Measurements from ENCODE around the gene MACROD1. TPM values are rescaled to one million over a fixed set of nuclear protein-coding genes. Genes with fewer than 3 reads are reported as not detected.

Gene MACROD1
- total RNA-seq, 1 experiment from 2014 or later = 36.9 TPM

DNA sequence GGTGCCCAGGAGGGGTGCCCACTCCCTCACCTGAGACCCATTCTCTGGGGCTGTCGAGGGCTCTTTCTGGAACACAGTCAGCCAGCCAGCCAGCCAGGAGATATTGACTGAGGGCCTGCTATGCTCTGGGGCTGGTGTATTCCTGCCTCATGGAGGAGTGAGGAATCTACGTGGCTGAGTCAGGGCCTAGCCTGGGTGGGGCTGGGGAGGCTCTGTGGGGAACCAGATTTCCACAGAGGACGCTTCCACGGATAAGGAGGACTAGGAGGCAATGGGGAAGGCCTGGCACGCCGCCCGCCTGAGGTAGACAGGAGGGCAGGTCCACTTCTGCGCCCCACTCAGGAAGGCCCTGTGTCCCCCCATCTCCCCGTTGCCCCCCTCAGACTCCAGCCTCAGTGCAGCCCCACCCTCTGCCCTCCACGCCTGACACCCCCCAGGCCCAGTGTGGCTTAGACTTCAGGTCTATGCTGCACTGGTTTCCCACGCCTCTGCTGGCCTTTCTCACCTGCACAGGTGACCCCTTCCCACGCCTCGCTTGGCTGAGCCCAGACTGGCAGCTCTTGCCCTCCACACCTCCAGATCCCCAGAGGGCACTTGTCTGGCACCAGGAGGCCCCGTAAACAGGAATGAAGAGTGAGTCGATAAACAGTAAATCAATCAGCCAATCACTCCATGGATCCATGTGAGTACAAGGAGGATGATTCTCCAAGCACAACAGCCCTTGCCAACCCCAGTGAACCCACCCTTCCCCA lies 37.5 kb downstream of the MACROD1 start:
- no peaks in the 10 kb centered on the region for H3K36me3 Mint-ChIP-seq
- peaks cover 54% of the 10 kb centered on the region for H3K4me1 Mint-ChIP-seq
- TF ChIP-seq, protein P1, sequence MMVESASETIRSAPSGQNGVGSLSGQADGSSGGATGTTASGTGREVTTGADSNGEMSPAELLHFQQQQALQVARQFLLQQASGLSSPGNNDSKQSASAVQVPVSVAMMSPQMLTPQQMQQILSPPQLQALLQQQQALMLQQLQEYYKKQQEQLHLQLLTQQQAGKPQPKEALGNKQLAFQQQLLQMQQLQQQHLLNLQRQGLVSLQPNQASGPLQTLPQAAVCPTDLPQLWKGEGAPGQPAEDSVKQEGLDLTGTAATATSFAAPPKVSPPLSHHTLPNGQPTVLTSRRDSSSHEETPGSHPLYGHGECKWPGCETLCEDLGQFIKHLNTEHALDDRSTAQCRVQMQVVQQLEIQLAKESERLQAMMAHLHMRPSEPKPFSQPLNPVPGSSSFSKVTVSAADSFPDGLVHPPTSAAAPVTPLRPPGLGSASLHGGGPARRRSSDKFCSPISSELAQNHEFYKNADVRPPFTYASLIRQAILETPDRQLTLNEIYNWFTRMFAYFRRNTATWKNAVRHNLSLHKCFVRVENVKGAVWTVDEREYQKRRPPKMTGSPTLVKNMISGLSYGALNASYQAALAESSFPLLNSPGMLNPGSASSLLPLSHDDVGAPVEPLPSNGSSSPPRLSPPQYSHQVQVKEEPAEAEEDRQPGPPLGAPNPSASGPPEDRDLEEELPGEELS (CRISPR knock-in tag; IDR thresholded peaks at IDR 0.05) = no peak
- TF ChIP-seq SOX15 (CRISPR knock-in tag; IDR thresholded peaks at IDR 0.05) (no peak), SMAD4 (CRISPR knock-in tag; IDR thresholded peaks at IDR 0.05) (no peak), PREB (CRISPR knock-in tag; IDR thresholded peaks at IDR 0.05; ENCODE audit: borderline replicate concordance) (no peak), TEAD4 (CRISPR knock-in tag; IDR thresholded peaks at IDR 0.05) (no peak), ATF3 (CRISPR knock-in tag; conservative IDR thresholded peaks at IDR 0.05) (no peak), KAT7 (CRISPR knock-in tag; IDR thresholded peaks at IDR 0.05; ENCODE audit: borderline replicate concordance) (no peak), FOXP1 (CRISPR knock-in tag; IDR thresholded peaks at IDR 0.05; ENCODE audit: borderline replicate concordance) (no peak), ELF4 (CRISPR knock-in tag; IDR thresholded peaks at IDR 0.05; ENCODE audit: low read depth) (no peak), MLX (CRISPR knock-in tag; IDR thresholded peaks at IDR 0.05) (no peak), ZNF121 (CRISPR knock-in tag; IDR thresholded peaks at IDR 0.05) (no peak)
- TF ChIP-seq, protein P2, sequence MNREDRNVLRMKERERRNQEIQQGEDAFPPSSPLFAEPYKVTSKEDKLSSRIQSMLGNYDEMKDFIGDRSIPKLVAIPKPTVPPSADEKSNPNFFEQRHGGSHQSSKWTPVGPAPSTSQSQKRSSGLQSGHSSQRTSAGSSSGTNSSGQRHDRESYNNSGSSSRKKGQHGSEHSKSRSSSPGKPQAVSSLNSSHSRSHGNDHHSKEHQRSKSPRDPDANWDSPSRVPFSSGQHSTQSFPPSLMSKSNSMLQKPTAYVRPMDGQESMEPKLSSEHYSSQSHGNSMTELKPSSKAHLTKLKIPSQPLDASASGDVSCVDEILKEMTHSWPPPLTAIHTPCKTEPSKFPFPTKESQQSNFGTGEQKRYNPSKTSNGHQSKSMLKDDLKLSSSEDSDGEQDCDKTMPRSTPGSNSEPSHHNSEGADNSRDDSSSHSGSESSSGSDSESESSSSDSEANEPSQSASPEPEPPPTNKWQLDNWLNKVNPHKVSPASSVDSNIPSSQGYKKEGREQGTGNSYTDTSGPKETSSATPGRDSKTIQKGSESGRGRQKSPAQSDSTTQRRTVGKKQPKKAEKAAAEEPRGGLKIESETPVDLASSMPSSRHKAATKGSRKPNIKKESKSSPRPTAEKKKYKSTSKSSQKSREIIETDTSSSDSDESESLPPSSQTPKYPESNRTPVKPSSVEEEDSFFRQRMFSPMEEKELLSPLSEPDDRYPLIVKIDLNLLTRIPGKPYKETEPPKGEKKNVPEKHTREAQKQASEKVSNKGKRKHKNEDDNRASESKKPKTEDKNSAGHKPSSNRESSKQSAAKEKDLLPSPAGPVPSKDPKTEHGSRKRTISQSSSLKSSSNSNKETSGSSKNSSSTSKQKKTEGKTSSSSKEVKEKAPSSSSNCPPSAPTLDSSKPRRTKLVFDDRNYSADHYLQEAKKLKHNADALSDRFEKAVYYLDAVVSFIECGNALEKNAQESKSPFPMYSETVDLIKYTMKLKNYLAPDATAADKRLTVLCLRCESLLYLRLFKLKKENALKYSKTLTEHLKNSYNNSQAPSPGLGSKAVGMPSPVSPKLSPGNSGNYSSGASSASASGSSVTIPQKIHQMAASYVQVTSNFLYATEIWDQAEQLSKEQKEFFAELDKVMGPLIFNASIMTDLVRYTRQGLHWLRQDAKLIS (CRISPR knock-in tag; IDR thresholded peaks at IDR 0.05; ENCODE audit: borderline replicate concordance) = no peak
- TF ChIP-seq, protein P3, sequence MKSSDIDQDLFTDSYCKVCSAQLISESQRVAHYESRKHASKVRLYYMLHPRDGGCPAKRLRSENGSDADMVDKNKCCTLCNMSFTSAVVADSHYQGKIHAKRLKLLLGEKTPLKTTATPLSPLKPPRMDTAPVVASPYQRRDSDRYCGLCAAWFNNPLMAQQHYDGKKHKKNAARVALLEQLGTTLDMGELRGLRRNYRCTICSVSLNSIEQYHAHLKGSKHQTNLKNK (CRISPR knock-in tag; IDR thresholded peaks at IDR 0.05) = no peak
- TF ChIP-seq, protein P4, sequence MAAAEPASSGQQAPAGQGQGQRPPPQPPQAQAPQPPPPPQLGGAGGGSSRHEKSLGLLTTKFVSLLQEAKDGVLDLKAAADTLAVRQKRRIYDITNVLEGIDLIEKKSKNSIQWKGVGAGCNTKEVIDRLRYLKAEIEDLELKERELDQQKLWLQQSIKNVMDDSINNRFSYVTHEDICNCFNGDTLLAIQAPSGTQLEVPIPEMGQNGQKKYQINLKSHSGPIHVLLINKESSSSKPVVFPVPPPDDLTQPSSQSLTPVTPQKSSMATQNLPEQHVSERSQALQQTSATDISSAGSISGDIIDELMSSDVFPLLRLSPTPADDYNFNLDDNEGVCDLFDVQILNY (CRISPR knock-in tag; IDR thresholded peaks at IDR 0.05) = no peak
- TF ChIP-seq, protein P5, sequence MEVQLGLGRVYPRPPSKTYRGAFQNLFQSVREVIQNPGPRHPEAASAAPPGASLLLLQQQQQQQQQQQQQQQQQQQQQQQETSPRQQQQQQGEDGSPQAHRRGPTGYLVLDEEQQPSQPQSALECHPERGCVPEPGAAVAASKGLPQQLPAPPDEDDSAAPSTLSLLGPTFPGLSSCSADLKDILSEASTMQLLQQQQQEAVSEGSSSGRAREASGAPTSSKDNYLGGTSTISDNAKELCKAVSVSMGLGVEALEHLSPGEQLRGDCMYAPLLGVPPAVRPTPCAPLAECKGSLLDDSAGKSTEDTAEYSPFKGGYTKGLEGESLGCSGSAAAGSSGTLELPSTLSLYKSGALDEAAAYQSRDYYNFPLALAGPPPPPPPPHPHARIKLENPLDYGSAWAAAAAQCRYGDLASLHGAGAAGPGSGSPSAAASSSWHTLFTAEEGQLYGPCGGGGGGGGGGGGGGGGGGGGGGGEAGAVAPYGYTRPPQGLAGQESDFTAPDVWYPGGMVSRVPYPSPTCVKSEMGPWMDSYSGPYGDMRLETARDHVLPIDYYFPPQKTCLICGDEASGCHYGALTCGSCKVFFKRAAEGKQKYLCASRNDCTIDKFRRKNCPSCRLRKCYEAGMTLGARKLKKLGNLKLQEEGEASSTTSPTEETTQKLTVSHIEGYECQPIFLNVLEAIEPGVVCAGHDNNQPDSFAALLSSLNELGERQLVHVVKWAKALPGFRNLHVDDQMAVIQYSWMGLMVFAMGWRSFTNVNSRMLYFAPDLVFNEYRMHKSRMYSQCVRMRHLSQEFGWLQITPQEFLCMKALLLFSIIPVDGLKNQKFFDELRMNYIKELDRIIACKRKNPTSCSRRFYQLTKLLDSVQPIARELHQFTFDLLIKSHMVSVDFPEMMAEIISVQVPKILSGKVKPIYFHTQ (CRISPR knock-in tag; IDR thresholded peaks at IDR 0.05) = no peak
- H3K27me3 Mint-ChIP-seq (ENCODE audit: low read depth) = peaks cover 31% of the 10 kb centered on the region
- peak overlapping the region; percentile 27; the same call in 1 of the 2 replicates for H3K4me3 Mint-ChIP-seq
- H3K9me3 Mint-ChIP-seq = no peaks in the 10 kb centered on the region
- CTCF ChIA-PET = interaction anchor here (0.8 to 1.7 kb wide), 5 partner anchors 18 to 121 kb away, joined by 3 to 8 read pairs (median 4); no protein-coding TSS in a partner anchor
- DNase-seq (ENCODE audit: low spot score) (no peak), ATAC-seq (no peak)
- POLR2A ChIA-PET = no interaction called here
- H3K27ac Mint-ChIP-seq = peak overlapping the region; percentile 57; the same call in 1 of the 2 replicates

Measured in WTC11 (cell line).